GM18870 (cell line): ENCODE data around the gene FLVCR1.

Source experiments
- ATAC-seq: cut with Tn5 transposase; IDR thresholded peaks from one replicate; pipeline ENCODE4 v1.9.1; 2021; ENCODE audit warnings: moderate library complexity; ENCODE audit not compliant: unreplicated experiment

FLVCR1 gene

GRCh38 chr1:212915245-212916091, 57.4 kb downstream of the FLVCR1 start:
- no peak for ATAC-seq

GRCh38 chr1:212916481-212917133, 58.5 kb downstream of the FLVCR1 start:
- ATAC-seq, result no peak

GRCh38 chr1:212917134-212917485, 59.0 kb downstream of the FLVCR1 start:
- ATAC-seq, result no peak

GRCh38 chr1:212917858-212918257, 59.8 kb downstream of the FLVCR1 start:
- ATAC-seq, result no peak

DNA sequence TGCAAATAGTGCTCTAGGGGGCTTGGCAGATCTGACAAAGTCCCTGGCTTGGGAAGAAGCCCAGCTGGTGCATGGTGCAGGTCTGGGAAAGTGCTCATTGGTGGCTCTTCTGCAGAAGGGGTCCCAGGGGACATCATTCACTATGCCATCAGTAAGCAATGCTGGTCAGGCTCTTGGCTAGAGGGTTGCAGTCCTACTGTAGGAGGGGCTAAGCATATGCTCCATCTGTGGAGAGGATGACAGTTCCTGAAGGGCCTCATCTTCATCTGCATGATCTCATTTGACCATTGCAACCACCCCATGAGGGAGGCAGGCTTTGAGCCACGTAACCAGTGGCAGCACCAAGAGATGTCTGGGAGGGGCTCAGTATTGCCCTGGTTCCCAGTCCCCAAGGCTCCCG, 60.7 kb downstream of the FLVCR1 start:
- no peak for ATAC-seq

DNA sequence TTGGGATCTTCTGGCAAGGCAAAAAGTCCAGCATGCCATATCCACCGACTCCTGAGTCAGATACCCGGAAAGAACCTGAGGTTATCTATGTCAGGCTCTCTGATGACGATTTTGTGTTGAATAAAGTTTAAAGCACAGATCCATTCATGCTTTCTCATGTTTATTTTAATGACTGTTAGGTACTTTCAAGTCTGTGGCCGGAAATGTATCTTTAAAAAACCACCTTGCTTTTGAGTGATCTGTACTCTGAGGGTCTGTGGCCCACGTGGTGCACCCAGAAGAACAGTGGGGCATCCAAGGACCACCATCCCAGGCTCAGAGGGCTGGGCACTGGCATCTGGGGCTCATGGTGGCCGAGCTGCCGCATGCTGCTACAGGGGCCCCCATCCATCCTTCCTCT, 62.2 kb downstream of the FLVCR1 start:
- ATAC-seq, result no peak

- no peak for ATAC-seq
Observed at GRCh38 chr1:212920896-212921295, 62.8 kb downstream of the FLVCR1 start.

DNA sequence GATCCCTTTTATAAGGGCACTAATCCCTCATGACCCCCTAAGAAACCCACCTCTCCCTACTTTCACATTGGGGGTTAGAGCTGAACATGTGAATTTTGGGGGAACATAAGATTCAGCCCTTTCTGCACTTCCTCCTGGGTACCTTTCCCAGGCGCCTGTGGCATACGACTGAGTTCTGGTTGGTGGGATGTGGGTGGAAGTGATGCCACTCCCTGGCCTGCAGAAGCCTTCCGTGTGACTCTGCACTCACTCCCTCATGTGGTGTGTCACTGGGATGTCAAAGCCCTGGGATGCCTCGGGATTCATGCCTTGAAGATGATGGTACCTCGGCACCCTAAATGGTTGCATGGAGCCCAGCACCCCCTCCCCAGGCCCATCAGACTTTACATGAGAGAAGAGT, 63.9 kb downstream of the FLVCR1 start:
- ATAC-seq, result no peak

GRCh38 chr1:212926372-212926771, 68.3 kb downstream of the FLVCR1 start:
- no peak for ATAC-seq

DNA sequence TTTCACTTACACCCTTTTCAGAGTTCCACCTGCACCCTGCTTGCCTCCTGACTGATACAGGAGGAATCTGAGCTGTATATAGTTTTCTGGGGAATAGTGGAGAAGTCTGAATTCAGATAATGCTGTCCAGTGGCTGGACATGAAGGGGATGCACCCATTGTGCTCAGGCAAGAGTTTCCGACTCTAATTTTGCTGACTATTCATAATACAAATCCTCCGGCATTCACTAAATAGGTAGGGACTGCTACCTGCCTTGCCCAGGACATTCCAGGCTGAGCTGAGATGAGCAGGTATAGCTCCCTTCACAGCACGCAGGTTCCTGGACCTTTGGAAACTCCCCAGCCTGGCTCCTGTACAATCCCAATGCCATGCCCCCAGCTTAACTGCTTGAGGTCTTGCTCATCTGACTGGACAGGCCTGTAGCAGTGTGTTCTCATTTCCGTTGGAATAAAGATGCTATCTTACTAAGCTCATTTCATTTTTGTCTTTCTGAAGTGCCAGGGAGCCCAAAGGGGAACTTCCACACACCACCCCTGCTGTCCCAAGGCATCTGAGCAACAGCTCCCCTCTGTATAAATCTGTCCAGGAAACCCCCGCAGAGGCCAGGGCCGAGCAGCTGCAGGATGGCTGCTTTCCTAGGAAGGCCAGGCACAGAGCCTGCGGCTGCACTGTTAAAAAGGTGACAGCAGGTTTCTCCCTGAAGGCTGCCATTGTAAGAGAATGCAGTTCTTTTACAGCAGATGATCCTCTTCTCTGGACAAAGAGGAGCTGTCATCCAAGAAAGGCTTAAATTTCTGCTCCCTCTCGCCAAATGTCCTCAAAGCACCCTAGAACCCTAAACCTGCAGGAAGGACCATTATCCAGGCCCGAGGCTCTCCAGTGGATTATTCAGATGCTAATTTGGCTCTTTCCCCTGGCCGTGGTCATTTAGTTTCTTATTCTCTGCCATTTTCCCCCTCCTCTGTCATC, 70.5 kb downstream of the FLVCR1 start:
- peak; percentile 80 for ATAC-seq

DNA sequence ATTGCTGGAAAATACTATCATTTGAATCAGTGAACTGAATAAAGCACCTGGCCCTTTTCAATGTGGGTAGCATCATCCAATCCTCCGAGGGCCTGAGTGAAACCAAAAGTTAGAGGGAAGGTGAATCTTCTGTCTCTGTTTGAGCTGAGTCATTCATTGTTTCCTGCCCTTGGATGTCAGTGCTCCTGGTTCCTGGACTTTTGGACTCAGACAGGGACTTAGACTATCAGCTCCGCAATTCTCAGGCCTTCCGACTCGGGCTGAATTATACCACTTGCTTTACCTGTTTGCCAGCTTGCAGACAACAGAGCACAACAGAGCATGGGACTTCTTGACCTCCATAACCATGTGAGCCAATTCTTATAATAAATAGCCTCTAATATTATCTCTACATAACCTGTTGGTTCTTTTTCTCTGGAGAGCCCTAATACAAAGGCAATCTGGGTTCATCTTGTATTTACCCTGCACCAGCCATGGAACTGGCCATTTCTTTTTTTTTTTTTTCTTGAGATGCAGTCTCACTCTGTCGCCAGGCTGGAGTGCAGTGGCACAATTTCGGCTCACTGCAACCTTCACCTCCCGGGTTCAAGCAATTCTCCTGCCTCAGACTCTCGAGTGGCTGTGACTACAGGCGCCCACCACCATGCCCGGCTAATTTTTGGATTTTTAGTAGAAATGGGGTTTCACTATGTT, 73.1 kb downstream of the FLVCR1 start:
- ATAC-seq, result peak; percentile 56

GRCh38 chr1:212933815-212934471, 75.9 kb downstream of the FLVCR1 start:
- ATAC-seq, result no peak

DNA sequence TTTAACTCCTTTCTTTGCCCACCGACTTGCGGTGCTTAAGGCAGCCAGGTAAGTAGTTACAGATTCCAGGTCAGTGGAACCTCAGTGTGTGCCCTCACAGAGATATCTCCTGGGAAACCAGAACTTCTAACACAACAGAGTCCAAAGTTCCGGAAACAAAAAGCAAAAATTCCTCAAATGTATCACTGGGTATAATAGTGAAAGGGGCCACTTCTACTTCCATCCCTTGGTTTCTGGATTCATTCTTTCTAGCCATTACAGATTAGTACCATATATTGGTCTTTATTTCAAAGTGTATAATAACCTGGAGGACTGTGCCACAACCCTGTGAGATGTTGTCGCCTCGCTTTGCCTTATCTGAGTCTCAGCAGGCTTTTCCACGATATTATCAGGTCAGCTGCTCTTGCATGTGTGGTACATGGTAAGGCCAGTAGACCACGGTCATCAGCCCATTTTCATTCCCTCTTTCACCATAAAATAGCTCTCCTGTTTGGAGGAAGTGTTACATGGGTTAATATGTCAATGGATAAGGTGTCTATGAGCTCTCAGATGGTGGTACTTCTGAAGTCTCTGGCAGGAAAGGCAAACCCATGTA, 77.4 kb downstream of the FLVCR1 start:
- ATAC-seq, result no peak

DNA sequence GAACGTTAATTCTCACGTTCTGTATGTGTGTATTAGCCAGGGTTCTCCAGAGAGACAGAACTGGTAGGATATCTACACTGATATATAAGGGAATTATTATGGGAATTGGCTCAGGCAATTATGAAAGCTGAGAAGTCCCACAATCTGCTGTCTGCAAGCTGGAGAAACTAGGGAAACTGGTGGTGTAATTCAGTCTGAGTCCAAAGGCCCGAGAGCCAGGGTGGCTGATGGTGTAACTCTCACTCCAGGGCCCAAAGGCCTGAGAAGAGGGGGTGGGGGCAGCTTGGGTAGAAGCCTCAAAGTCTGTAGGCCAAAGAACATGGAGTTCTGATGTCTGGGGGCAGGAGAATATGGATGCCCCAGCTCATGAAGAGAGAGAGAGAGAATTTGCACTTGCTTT, 79.0 kb downstream of the FLVCR1 start:
- no peak for ATAC-seq

DNA sequence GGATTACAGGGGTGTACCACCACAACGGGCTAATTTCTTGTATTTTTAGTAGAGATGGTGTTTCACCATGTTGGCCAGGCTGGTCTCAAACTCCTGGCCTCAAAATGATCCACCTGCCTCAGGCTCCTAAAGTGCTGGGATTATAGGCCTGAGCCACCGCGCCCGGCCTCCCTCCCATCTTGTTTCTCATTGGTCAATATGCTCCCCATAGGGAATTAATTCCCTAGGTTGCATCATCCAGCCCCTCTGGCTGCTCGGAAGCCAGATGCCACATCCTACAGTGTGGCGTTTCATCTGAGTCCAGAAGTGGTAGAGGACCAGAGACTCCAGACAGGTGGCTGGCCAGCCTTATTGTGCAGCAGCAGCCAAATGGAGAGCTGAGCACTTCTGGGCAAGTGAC, 80.8 kb downstream of the FLVCR1 start:
- no peak for ATAC-seq

DNA sequence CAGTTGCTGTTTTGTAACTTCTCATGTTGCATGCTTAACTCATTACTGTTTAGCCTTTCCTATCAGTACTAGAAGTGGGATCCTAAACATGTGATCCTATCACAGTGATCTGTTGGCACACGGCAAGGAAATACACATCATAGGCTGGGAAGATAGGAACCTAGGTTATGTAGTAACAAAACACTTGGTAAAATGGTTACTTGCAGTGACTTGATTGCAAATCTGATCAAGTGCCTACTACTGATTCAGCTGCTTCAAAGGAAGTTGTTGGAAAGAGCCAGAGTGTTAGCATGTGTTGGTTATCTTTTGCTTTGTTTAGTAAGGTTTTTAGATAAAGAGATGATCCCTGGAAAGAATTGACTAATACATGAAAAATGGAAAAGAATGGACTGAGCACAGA, 83.4 kb downstream of the FLVCR1 start:
- ATAC-seq, result no peak

GRCh38 chr1:212942679-212943392, 84.8 kb downstream of the FLVCR1 start:
- no peak for ATAC-seq

DNA sequence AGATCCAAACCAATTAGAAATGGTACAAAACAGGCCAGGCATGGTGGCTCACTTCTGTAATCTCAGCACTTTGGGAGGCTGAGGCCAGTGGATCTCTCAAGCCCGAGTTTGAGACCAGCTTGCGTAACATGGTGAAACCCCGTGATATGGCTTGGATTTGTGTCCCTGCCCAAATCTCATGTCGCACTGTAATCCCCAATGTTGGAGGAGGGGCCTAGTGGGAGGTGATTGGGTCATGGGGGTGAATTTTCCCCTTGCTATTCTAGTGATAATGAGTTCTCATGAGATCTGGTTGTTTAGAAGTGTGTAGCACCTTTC, 85.3 kb downstream of the FLVCR1 start:
- no peak for ATAC-seq

DNA sequence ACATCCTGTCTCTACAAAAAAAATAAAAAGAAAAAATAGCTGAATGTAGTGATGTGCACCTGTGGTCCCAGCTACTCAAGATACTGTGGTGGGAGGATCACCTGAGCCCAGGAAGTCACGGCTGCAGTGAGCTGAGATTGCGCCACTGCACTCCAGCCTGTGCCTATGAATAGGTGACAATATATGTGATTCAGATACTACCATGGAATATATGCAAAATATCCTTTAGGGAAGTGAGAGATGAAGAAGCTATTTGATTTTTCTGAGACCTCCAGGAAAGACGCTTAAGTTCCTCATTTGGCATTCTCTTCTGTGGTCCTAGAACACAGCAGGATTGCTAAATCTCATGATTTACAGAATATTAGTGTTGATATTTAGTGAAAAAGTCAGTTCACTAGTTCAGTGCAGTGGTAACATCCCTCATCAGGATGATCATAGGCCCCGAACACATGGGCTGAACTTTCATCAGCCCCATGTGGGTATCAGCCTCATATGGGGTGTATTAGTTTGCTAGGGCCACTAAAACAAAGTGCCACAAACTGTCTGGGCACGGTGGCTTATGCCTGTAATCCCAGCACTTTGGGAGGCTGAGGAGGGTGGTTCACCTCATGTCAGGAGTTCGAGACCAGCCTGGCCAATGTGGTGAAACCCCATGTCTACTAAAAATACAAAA, 86.3 kb downstream of the FLVCR1 start:
- ATAC-seq, result no peak
